ENCODE results near the gene HEPN1.

- TF ChIP-seq CTCF (conservative IDR thresholded peaks at IDR 0.05; ENCODE audit: low read depth in 2 of 2) (no peak), EZH2phosphoT487 (IDR thresholded peaks at IDR 0.05; ENCODE audit: unreplicated experiment) (no peak), JUNB (IDR thresholded peaks at IDR 0.05; ENCODE audit: unreplicated experiment) (no peak), EZH2 (IDR thresholded peaks at IDR 0.05; ENCODE audit: low read depth, unreplicated experiment) (no peak), POLR2AphosphoS5 (IDR thresholded peaks at IDR 0.05; ENCODE audit: low read depth) (no peak), ETS1 (IDR thresholded peaks at IDR 0.05) (no peak)
Measured at GRCh38 chr11:124874571-124875255, 44.3 kb upstream of the HEPN1 start.

Measured in GM23338 (cell line).